CD4-positive, alpha-beta memory T cell (primary cell): Measurements from ENCODE around the gene HDHD5. TPM values are rescaled to one million over a fixed set of nuclear protein-coding genes. Genes with fewer than 3 reads are reported as not detected.

Experiments
- CTCF ChIA-PET: fragments of 350-600 bp; sonication (Branson Sonifier 250); formaldehyde crosslinking; loops from one replicate; lab custom pipeline; 2021; ENCODE audit warnings: inconsistent platforms; ENCODE audit not compliant: partially characterized antibody; lab: Charles Lee
- POLR2A ChIA-PET: fragments of 350-600 bp; sonication (Branson Sonifier 250); formaldehyde crosslinking; loops from one replicate; lab custom pipeline; 2021; ENCODE audit not compliant: partially characterized antibody; lab: Charles Lee
- DNase-seq, 5 donors: peaks; one replicate each; pipeline versions ENCODE4 v3.0.0 to v3.0.0-alpha.2; 2020 to 2022; ENCODE audit warnings: mixed read lengths in 1 of 5
- H3K27ac ChIP-seq: one replicate; pipeline ENCODE4 v1.7.0; 2013; ENCODE audit warnings: low read depth, low read length
- H3K27me3 ChIP-seq: 2 replicates; pipeline ENCODE4 v1.7.0; 2013; ENCODE audit warnings: mild to moderate bottlenecking, low read length, moderate library complexity; ENCODE audit not compliant: insufficient read depth
- H3K36me3 ChIP-seq: 2 replicates; pipeline ENCODE4 v1.7.0; 2013; ENCODE audit warnings: mild to moderate bottlenecking, low read length, moderate library complexity; ENCODE audit not compliant: insufficient read depth
- H3K4me1 ChIP-seq: 2 replicates; pipeline ENCODE4 v1.7.0; 2013; ENCODE audit warnings: mild to moderate bottlenecking, low read length, moderate library complexity; ENCODE audit not compliant: insufficient read depth
- H3K4me3 ChIP-seq, 2 donors: one replicate each; pipeline ENCODE4 v1.7.0; 2013; ENCODE audit warnings: low read length in 2 of 2, mild to moderate bottlenecking in 1 of 2
- H3K9me3 ChIP-seq, 2 donors: one replicate each; pipeline ENCODE4 v1.7.0; 2013; ENCODE audit warnings: low read length in 2 of 2, control low read depth in 1 of 2; ENCODE audit not compliant: control insufficient read depth in 1 of 2
- H3K27ac Mint-ChIP-seq, 7 donors: one replicate each; pipeline ENCODE4 v1.8.0; 2020 to 2021; ENCODE audit warnings: mixed read lengths in 7 of 7, mild to moderate bottlenecking in 6 of 7, inconsistent platforms in 3 of 7, moderate library complexity in 3 of 7
- H3K27me3 Mint-ChIP-seq, 2 donors: one replicate each; pipeline ENCODE4 v1.8.0; 2020 to 2021; ENCODE audit warnings: mixed read lengths in 2 of 2
- H3K36me3 Mint-ChIP-seq, 2 donors: one replicate each; pipeline ENCODE4 v1.8.0; 2020 to 2021; ENCODE audit warnings: mixed read lengths in 2 of 2, inconsistent platforms in 1 of 2, mild to moderate bottlenecking in 1 of 2
- H3K4me1 Mint-ChIP-seq, 4 donors: one replicate each; pipeline ENCODE4 v1.8.0; 2020 to 2021; ENCODE audit warnings: mixed read lengths in 4 of 4, mild to moderate bottlenecking in 1 of 4
- H3K4me3 Mint-ChIP-seq, 8 donors: one replicate each; pipeline ENCODE4 v1.8.0; 2020 to 2021; ENCODE audit warnings: mixed read lengths in 8 of 8, mild to moderate bottlenecking in 7 of 8, moderate library complexity in 6 of 8, inconsistent platforms in 3 of 8
- H3K9me3 Mint-ChIP-seq, 8 donors: one replicate each; pipeline ENCODE4 v1.8.0; 2020 to 2021; ENCODE audit warnings: mixed read lengths in 8 of 8, mild to moderate bottlenecking in 5 of 8, inconsistent platforms in 3 of 8, moderate library complexity in 1 of 8
- intact Hi-C: fragments of 100-400 bp; cut with micrococcal nuclease; formaldehyde crosslinking; loops from one replicate; pipeline ENCODE4 v1.15.1; 2023
- polyA plus RNA-seq, 2 donors: library from polyadenylated mRNA; unstranded; fragments of 300-500 nt; fragmentation: Illumina TruSeq; gene quantifications; one replicate each; pipeline ENCODE4 v1.2.3, GENCODE V29; 2021
- total RNA-seq, 2 experiments: library from RNA; stranded (reverse); gene quantifications; one replicate each; pipeline ENCODE4 v1.2.3, GENCODE V29; 2021

Gene HDHD5
- total and polyA plus RNA-seq, 4 experiments from 2014 or later = 23.1 to 86.7 (median 37.4) TPM

DNA sequence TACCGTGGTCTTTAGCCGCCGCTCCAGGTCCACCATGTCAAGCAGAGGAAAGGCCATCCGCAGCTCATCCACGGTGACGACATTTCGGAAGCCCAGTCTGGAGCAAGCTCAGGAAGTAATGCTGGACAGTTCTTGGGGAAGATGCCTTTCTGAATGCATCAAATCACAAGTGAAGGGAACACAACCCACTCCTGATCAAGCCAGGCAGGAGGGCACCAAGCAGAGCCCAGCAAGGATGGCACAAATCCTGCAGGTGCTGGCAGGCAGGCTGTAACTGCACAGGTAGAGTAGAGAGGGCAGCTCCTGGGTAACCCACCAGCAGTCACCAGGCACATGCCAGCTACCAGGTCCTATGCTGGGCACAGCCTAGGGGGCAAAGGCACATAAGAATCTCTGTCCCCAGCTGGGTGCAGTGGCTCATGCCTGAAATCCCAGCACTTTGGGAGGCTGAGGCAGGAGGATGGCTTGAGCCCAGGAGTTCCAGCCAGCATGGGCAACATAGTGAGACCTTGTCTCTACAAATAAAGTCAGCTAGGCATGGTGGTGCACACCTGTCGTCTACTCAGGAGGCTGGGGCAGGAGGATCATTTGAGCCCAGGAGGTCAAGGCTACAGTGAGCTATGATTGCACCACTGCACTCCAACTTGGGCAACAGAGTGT, 13.9 kb downstream of the HDHD5 start:
- H3K27me3 Mint-ChIP-seq = no peaks in the 10 kb centered on the region
- POLR2A ChIA-PET = interaction anchor here (0.6 kb wide), 1 partner anchor 49 kb away, joined by 3 read pairs; no protein-coding TSS in a partner anchor
- no peak for DNase-seq
- H3K36me3 Mint-ChIP-seq = peaks cover 28 to 45% of the 10 kb centered on the region in 2 donors
- H3K36me3 ChIP-seq = peaks cover 17% of the 10 kb centered on the region
- no peak overlapping the region for H3K27ac Mint-ChIP-seq
- H3K27ac ChIP-seq = no peak overlapping the region
- H3K4me1 Mint-ChIP-seq = peaks cover 0 to 4% (median 3%) of the 10 kb centered on the region in 4 donors
- no peaks in the 10 kb centered on the region for H3K4me1 ChIP-seq
- H3K9me3 Mint-ChIP-seq = no peaks in the 10 kb centered on the region
- no peak overlapping the region for H3K4me3 ChIP-seq
- CTCF ChIA-PET = interaction anchor here (1.2 kb wide), 1 partner anchor 26 kb away, joined by 4 read pairs; no protein-coding TSS in a partner anchor
- no peaks in the 10 kb centered on the region for H3K9me3 ChIP-seq
- intact Hi-C loops = no loop called here
- H3K27me3 ChIP-seq = no peaks in the 10 kb centered on the region
- no peak overlapping the region for H3K4me3 Mint-ChIP-seq

DNA sequence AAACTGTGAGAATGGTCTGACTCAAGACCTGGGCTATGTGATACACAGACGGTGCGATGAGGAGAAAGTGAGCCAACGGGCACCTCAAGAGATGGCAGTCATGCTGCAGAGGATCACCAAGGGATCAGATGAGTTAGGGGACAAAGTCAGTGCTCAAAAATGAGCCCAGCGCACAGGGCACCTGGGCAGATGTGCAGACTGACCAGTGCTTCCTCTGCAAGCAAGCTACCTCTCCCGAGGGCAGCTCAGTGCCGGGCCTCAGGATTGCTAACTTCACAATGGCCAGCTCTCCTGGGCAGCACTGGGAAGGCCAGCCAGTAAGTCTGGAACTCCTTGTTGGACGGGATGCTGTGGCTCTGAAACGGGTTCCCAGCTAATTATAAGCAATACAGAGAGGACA, 15.3 kb downstream of the HDHD5 start:
- Mint-ChIP-seq H3K4me3 (no peak overlapping the region), H3K27ac (peak overlapping the region in 1 of 7 donors; percentile 25), H3K4me1 (peaks cover 0 to 4% (median 3%) of the 10 kb centered on the region in 4 donors), H3K27me3 (no peaks in the 10 kb centered on the region), H3K9me3 (no peaks in the 10 kb centered on the region), H3K36me3 (peaks cover 35 to 50% of the 10 kb centered on the region in 2 donors)
- Histone ChIP-seq H3K4me3 (no peak overlapping the region), H3K4me1 (no peaks in the 10 kb centered on the region), H3K27ac (no peak overlapping the region), H3K27me3 (no peaks in the 10 kb centered on the region), H3K36me3 (peaks cover 15% of the 10 kb centered on the region), H3K9me3 (no peaks in the 10 kb centered on the region)
- ChIA-PET CTCF (interaction anchor here (1.3 kb wide), 1 partner anchor 29 kb away, joined by 5 read pairs; no protein-coding TSS in a partner anchor), POLR2A (no interaction called here)
- intact Hi-C loops = no loop called here
- DNase-seq = no peak

DNA sequence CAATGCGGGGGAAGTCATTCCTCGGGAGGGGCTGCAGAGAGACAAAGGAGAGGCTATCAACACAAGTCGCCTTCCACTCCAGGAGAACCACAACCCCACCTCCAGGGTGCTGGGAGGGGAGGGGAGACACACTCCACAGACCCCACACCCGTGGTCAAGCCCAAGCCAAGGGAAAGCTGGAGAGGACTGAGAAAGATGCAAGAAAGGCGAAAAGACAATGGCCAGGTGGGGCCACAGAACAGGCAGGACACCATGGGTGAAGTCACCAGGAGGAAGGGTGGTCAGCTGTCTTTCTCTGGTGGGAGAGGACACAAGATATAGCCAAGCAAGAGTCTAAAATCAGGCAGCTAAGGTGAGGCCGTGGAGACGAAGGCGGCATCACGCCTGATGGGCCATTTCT, 16.0 kb downstream of the HDHD5 start:
- CTCF ChIA-PET = interaction anchor here (1.3 kb wide), 1 partner anchor 29 kb away, joined by 5 read pairs; no protein-coding TSS in a partner anchor
- Histone ChIP-seq H3K27me3 (no peaks in the 10 kb centered on the region), H3K9me3 (no peaks in the 10 kb centered on the region), H3K27ac (no peak overlapping the region), H3K4me3 (no peak overlapping the region), H3K4me1 (no peaks in the 10 kb centered on the region), H3K36me3 (peaks cover 10% of the 10 kb centered on the region)
- Mint-ChIP-seq H3K4me3 (no peak overlapping the region), H3K9me3 (no peaks in the 10 kb centered on the region), H3K36me3 (peaks cover 39 to 56% of the 10 kb centered on the region in 2 donors), H3K4me1 (peaks cover 0 to 4% (median 3%) of the 10 kb centered on the region in 4 donors), H3K27me3 (no peaks in the 10 kb centered on the region), H3K27ac (peak overlapping the region in 1 of 7 donors; percentile 61)
- DNase-seq = no peak
- POLR2A ChIA-PET = no interaction called here
- intact Hi-C loops = no loop called here

DNA sequence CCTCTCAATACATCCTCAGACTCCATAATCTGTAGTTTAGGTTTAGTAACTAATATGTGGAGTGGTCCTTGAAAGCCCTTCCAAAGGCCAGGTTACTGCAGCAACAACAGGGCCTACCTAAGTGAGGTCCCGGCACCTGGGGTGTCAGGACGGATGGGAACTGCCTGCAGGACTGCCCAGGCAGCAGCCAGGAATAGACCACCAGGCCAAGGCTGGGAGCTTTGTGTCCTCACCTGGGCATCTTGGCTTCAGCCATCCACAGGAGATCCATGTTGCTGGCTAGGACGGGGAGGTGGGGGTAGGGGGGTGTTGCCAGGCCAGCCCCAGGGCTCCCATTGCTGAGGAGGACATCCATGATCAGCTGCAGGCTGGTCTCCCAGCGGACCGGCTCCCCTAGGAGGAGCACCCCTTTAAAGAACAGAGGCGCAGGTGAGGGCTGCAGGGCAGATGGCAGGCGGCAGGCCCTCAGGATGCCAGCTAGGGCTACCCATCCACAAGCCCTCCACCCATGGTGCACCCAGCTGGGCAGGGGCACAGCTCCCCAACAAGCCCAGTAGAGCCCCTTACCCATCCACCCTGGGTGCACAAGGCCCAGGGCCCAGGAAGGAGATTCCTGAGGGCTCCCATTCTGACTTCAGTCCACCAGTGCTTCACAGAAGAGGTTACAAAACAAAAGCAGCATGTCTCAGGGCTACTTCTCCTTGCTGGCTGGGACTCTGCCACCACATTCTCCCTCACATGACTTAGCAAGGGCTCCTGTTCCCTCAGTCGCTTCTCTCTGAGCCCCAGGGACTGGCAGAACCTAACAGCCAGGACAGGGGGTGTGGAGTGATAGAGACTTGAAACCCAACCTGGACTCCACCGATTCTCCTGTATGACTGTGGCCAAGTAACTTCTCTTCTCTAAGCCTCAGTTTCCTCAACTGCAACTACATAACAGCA, 18.0 kb downstream of the HDHD5 start:
- no peak overlapping the region for H3K4me3 ChIP-seq
- H3K27ac ChIP-seq = no peak overlapping the region
- CTCF ChIA-PET = interaction anchor here (1.5 kb wide), 1 partner anchor 30 kb away, joined by 4 read pairs; no protein-coding TSS in a partner anchor
- Mint-ChIP-seq H3K4me3 (no peak overlapping the region), H3K27ac (peak overlapping the region in 3 of 7 donors; percentile 29 to 76 (median 46)), H3K36me3 (peaks cover 39 to 59% of the 10 kb centered on the region in 2 donors), H3K4me1 (peaks cover 0 to 4% (median 0%) of the 10 kb centered on the region in 4 donors), H3K9me3 (no peaks in the 10 kb centered on the region), H3K27me3 (no peaks in the 10 kb centered on the region)
- POLR2A ChIA-PET = no interaction called here
- H3K36me3 ChIP-seq = peaks cover 10% of the 10 kb centered on the region
- no peaks in the 10 kb centered on the region for H3K9me3 ChIP-seq
- no peaks in the 10 kb centered on the region for H3K4me1 ChIP-seq
- H3K27me3 ChIP-seq = no peaks in the 10 kb centered on the region
- no peak for DNase-seq
- intact Hi-C loops = no loop called here

DNA sequence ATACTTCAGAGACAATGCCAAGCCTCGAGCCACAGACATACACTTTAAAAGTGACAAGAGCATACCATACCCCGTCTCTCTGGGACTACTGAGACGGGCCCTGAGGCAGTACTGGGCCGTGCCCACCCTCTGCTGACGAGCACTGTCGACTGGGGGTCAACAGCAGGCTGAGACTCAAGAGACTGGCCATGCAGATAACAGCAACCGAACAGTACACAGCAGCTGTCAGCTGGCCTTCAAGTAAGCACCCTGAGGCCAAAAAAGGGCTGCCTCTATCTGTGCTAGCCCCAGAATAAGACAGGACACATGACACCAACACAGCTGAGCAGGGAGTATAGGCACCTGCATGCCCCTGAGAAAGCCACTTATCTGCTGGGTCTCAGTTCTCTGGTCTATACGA, 19.1 kb downstream of the HDHD5 start:
- Histone ChIP-seq H3K27me3 (no peaks in the 10 kb centered on the region), H3K4me3 (no peak overlapping the region), H3K27ac (no peak overlapping the region), H3K9me3 (no peaks in the 10 kb centered on the region), H3K36me3 (peaks cover 7% of the 10 kb centered on the region), H3K4me1 (no peaks in the 10 kb centered on the region)
- Mint-ChIP-seq H3K27me3 (no peaks in the 10 kb centered on the region), H3K4me1 (peaks cover 0 to 4% (median 0%) of the 10 kb centered on the region in 4 donors), H3K27ac (peak overlapping the region in 3 of 7 donors; percentile 29 to 74 (median 59)), H3K36me3 (peaks cover 37 to 56% of the 10 kb centered on the region in 2 donors), H3K4me3 (no peak overlapping the region), H3K9me3 (no peaks in the 10 kb centered on the region)
- CTCF ChIA-PET = interaction anchor here (0.5 kb wide), 1 partner anchor 28 kb away, joined by 3 read pairs; no protein-coding TSS in a partner anchor
- intact Hi-C loops = no loop called here
- DNase-seq = no peak
- POLR2A ChIA-PET = no interaction called here

DNA sequence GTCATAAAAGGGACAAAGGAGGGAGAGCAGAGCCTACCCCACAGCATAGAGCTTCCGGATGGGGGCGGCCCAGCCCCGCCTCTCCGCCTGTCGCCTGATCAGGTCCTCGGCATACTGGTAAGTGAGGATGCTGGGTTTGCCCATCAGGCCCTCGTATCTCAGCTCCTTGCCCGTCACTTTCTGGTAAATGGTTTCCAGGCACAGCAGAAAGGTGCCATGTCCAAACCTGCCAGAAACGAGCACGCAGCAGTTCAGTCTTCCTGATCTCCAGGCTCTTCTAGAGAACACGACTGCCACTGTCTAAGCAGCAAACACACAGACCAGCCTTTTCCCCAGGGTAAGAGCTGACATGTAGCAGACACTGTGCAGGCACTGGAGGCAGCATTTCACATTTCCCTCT, 20.6 kb downstream of the HDHD5 start:
- Mint-ChIP-seq H3K27ac (peak overlapping the region in 1 of 7 donors; percentile 36), H3K4me3 (no peak overlapping the region), H3K9me3 (no peaks in the 10 kb centered on the region), H3K4me1 (peaks cover 0 to 4% (median 0%) of the 10 kb centered on the region in 4 donors), H3K36me3 (peaks cover 37 to 54% of the 10 kb centered on the region in 2 donors), H3K27me3 (no peaks in the 10 kb centered on the region)
- Histone ChIP-seq H3K27ac (no peak overlapping the region), H3K9me3 (no peaks in the 10 kb centered on the region), H3K4me1 (no peaks in the 10 kb centered on the region), H3K4me3 (no peak overlapping the region), H3K27me3 (no peaks in the 10 kb centered on the region), H3K36me3 (peaks cover 4% of the 10 kb centered on the region)
- ChIA-PET CTCF (interaction anchor here (1.1 kb wide), 1 partner anchor 33 kb away, joined by 3 read pairs; no protein-coding TSS in a partner anchor), POLR2A (interaction anchor here (0.6 kb wide), 1 partner anchor 363 kb away, joined by 3 read pairs; no protein-coding TSS in a partner anchor)
- intact Hi-C loops = no loop called here
- DNase-seq = no peak
